ENCODE results near the gene GLIS2. TPM values are rescaled to one million over a fixed set of nuclear protein-coding genes. Genes with fewer than 3 reads are reported as not detected.

The GLIS2 gene
- polyA plus RNA-seq, 1 experiment: 8.8 TPM

- TF ChIP-seq CTCF (IDR thresholded peaks at IDR 0.05; ENCODE audit: insufficient read depth, low read depth, low read length): no peak
- CTCF ChIA-PET: interaction anchor here (1.0 to 10.3 kb wide), 4 partner anchors 9 to 29 kb away, joined by 3 to 120 read pairs (median 8); no protein-coding TSS in a partner anchor
- Histone ChIP-seq H3K27me3 (ENCODE audit: control insufficient read depth, insufficient read depth, low read length) (no peaks in the 10 kb centered on the region), H3K4me3 (ENCODE audit: low read depth, low read length) (no peak overlapping the region), H3K36me3 (ENCODE audit: control insufficient read depth, insufficient read depth, low read length) (peaks cover 8% of the 10 kb centered on the region)
- DNase-seq (ENCODE audit: low read depth): no peak
- POLR2A ChIA-PET: no interaction called here
Observed at GRCh38 chr16:4388271-4389021, 72.6 kb downstream of the GLIS2 start.

Other genes with a start within 250 kb of the GLIS2 start
- 19.3 and 28.2 TPM in 2 replicates for gene ADCY9, start 199.6 kb upstream of the GLIS2 start, polyA plus RNA-seq (2011; rRNA removed)
- gene SRL, start 74.0 kb upstream of the GLIS2 start, polyA plus RNA-seq (2011; rRNA removed): not detected in 2 replicates
- gene TFAP4, start 43.0 kb upstream of the GLIS2 start, polyA plus RNA-seq (2011; rRNA removed): 3.6 and 4.0 TPM in 2 replicates
- 33.1 and 44.2 TPM in 2 replicates for gene PAM16, start 35.3 kb downstream of the GLIS2 start, polyA plus RNA-seq (2011; rRNA removed)
- 30.0 and 71.6 TPM in 2 replicates for gene VASN, start 55.8 kb downstream of the GLIS2 start, polyA plus RNA-seq (2011; rRNA removed)
- 5.3 and 13.8 TPM in 2 replicates for gene CORO7, start 100.5 kb downstream of the GLIS2 start, polyA plus RNA-seq (2011; rRNA removed)
- gene DNAJA3, start 109.8 kb downstream of the GLIS2 start, polyA plus RNA-seq (2011; rRNA removed): 35.9 and 48.8 TPM in 2 replicates
- gene NMRAL1, start 158.6 kb downstream of the GLIS2 start, polyA plus RNA-seq (2011; rRNA removed): 47.4 and 78.0 TPM in 2 replicates
- gene HMOX2, start 160.3 kb downstream of the GLIS2 start, polyA plus RNA-seq (2011; rRNA removed): 43.5 and 59.5 TPM in 2 replicates
- gene CDIP1, start 222.7 kb downstream of the GLIS2 start, polyA plus RNA-seq (2011; rRNA removed): 8.4 and 15.2 TPM in 2 replicates
- gene C16orf96, start 240.3 kb downstream of the GLIS2 start, polyA plus RNA-seq (2011; rRNA removed): not detected in 2 replicates